Measurements from ENCODE around the gene MAPK8. TPM values are rescaled to one million over a fixed set of nuclear protein-coding genes. Genes with fewer than 3 reads are reported as not detected.

Gene MAPK8
- total RNA-seq, 1 experiment from 2014 or later, result 55.7 TPM

DNA sequence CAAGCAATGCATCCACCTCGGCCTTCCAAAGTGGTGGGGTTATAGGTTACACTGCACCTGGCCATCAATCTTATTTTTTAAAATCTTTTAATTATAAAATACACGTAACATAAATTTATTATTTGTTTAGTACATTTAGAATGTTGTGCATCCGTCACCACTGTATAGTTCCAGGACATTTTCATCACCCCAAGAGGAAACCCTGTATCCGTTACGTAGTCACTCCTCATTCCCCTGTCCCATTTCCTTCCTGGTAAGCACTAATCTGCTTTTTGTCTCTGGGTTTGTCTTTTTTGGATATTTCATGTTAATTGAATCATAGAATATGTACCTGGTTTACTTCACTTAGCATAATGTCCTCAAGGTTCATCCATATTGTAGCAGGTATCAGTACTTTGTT is 51.2 kb downstream of the MAPK8 start:
- TF ChIP-seq, protein P1, sequence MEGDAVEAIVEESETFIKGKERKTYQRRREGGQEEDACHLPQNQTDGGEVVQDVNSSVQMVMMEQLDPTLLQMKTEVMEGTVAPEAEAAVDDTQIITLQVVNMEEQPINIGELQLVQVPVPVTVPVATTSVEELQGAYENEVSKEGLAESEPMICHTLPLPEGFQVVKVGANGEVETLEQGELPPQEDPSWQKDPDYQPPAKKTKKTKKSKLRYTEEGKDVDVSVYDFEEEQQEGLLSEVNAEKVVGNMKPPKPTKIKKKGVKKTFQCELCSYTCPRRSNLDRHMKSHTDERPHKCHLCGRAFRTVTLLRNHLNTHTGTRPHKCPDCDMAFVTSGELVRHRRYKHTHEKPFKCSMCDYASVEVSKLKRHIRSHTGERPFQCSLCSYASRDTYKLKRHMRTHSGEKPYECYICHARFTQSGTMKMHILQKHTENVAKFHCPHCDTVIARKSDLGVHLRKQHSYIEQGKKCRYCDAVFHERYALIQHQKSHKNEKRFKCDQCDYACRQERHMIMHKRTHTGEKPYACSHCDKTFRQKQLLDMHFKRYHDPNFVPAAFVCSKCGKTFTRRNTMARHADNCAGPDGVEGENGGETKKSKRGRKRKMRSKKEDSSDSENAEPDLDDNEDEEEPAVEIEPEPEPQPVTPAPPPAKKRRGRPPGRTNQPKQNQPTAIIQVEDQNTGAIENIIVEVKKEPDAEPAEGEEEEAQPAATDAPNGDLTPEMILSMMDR (IDR thresholded peaks at IDR 0.05; ENCODE audit: unreplicated experiment), result no peak
- Mint-ChIP-seq H3K27ac (ENCODE audit: unreplicated experiment) (no peak overlapping the region), H3K4me1 (ENCODE audit: low read depth, unreplicated experiment) (peaks cover 30% of the 10 kb centered on the region), H3K36me3 (ENCODE audit: insufficient read depth, unreplicated experiment) (no peaks in the 10 kb centered on the region), H3K4me3 (ENCODE audit: low read depth, unreplicated experiment) (no peak overlapping the region), H3K9me3 (ENCODE audit: low read depth, unreplicated experiment) (no peaks in the 10 kb centered on the region), H3K27me3 (ENCODE audit: unreplicated experiment) (no peaks in the 10 kb centered on the region)
- intact Hi-C loops (cut with micrococcal nuclease; ENCODE audit: unreplicated experiment), result no loop called here
- no TSS peak for BruUV-seq (replicated peaks)
- CTCF ChIA-PET, result no interaction called here
- no peak for DNase-seq

DNA sequence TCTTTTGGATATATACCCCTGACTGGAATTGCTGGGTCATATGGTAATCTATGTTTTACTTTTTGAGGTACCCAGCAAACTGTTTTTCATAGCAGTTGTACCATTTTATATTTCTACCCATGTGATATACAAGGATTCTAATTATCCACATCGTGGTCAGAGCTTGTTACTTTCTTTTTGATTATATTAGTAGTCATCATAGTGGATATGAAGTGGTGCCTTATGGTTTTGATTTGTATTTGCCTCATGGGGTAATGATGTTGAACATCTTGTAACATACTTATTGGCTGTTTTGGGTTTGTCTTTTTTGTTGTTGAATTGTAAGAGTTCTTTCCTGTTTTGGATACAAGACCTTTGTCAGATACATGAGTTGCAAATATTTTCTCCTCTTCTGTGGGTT is 51.7 kb downstream of the MAPK8 start:
- Mint-ChIP-seq H3K4me1 (ENCODE audit: low read depth, unreplicated experiment) (peaks cover 32% of the 10 kb centered on the region), H3K9me3 (ENCODE audit: low read depth, unreplicated experiment) (no peaks in the 10 kb centered on the region), H3K27ac (ENCODE audit: unreplicated experiment) (no peak overlapping the region), H3K36me3 (ENCODE audit: insufficient read depth, unreplicated experiment) (no peaks in the 10 kb centered on the region), H3K4me3 (ENCODE audit: low read depth, unreplicated experiment) (no peak overlapping the region), H3K27me3 (ENCODE audit: unreplicated experiment) (no peaks in the 10 kb centered on the region)
- CTCF ChIA-PET, result no interaction called here
- intact Hi-C loops (cut with micrococcal nuclease; ENCODE audit: unreplicated experiment), result no loop called here
- TF ChIP-seq, protein P1 (IDR thresholded peaks at IDR 0.05; ENCODE audit: unreplicated experiment), result no peak
- DNase-seq, result no peak
- BruUV-seq (replicated peaks), result no TSS peak

DNA sequence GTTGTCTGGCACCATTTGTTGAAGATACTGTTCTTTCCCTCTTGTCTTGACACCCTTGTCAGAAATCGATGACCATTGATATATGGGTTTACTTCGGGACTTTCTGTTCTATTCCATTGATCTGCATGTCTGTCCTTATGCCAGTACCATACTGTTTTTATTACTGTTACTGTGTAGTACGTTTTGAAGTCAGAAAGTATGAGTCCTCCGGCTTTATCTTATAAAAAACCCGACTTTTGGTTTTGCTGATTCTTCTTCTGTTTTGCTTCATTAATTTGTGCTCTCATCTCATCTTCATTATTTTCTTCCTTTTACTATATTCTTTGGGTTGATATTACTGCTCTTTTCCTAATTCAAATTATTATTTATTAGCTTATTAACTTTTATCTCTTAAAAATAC is 52.4 kb downstream of the MAPK8 start:
- intact Hi-C loops (cut with micrococcal nuclease; ENCODE audit: unreplicated experiment), result no loop called here

DNA sequence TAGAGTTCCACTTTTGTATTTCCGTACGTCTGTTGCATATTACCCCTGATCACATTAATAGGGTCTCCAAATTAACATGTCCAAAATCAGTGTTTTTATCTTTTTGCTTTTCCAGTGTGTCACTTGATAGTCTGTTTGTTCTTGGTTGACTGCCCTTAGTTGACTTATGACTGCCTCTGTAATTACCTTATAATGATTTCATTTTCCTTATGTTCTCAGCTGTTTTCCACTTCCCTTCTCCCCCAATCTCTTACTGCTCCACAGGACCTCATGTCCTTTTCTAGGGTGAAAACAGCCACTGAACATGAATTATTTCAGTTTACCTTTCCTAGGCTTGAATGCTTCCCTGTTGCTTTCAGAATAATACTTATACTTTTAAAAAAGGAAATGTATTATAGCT is 54.7 kb downstream of the MAPK8 start:
- no peaks in the 10 kb centered on the region for H3K9me3 Mint-ChIP-seq (ENCODE audit: low read depth, unreplicated experiment)
- H3K27ac Mint-ChIP-seq (ENCODE audit: unreplicated experiment), result no peak overlapping the region
- CTCF ChIA-PET, result interaction anchor here (0.9 kb wide), 1 partner anchor 10 kb away, joined by 4 read pairs; no protein-coding TSS in a partner anchor
- H3K36me3 Mint-ChIP-seq (ENCODE audit: insufficient read depth, unreplicated experiment), result no peaks in the 10 kb centered on the region
- no TSS peak for BruUV-seq (replicated peaks)
- H3K4me3 Mint-ChIP-seq (ENCODE audit: low read depth, unreplicated experiment), result no peak overlapping the region
- H3K27me3 Mint-ChIP-seq (ENCODE audit: unreplicated experiment), result no peaks in the 10 kb centered on the region
- H3K4me1 Mint-ChIP-seq (ENCODE audit: low read depth, unreplicated experiment), result peaks cover 52% of the 10 kb centered on the region
- TF ChIP-seq, protein P1 (IDR thresholded peaks at IDR 0.05; ENCODE audit: unreplicated experiment), result no peak
- no peak for DNase-seq
- intact Hi-C loops (cut with micrococcal nuclease; ENCODE audit: unreplicated experiment), result no loop called here

More for the DNA sequence above, 52.4 kb downstream of the MAPK8 start:
- H3K36me3 Mint-ChIP-seq (ENCODE audit: insufficient read depth, unreplicated experiment), result no peaks in the 10 kb centered on the region
- peaks cover 39% of the 10 kb centered on the region for H3K4me1 Mint-ChIP-seq (ENCODE audit: low read depth, unreplicated experiment)
- CTCF ChIA-PET, result no interaction called here
- no peak overlapping the region for H3K4me3 Mint-ChIP-seq (ENCODE audit: low read depth, unreplicated experiment)
- TF ChIP-seq, protein P1 (IDR thresholded peaks at IDR 0.05; ENCODE audit: unreplicated experiment), result no peak
- no peak for DNase-seq
- H3K9me3 Mint-ChIP-seq (ENCODE audit: low read depth, unreplicated experiment), result no peaks in the 10 kb centered on the region
- no peak overlapping the region for H3K27ac Mint-ChIP-seq (ENCODE audit: unreplicated experiment)
- H3K27me3 Mint-ChIP-seq (ENCODE audit: unreplicated experiment), result no peaks in the 10 kb centered on the region
- no TSS peak for BruUV-seq (replicated peaks)
